PC-9 (cell line): ENCODE data around the gene RPEL1. TPM values are rescaled to one million over a fixed set of nuclear protein-coding genes. Genes with fewer than 3 reads are reported as not detected.
A peak's percentile ranks its signal among the peaks of the same experiment; 100 is the strongest.

Source experiments
- BruUV-seq: library from RNA; stranded (reverse); fragments of 400-500 nt; replicated peaks from 2 replicates; lab custom pipeline; 2021; lab: Mats Ljungman, UMichigan
- CTCF ChIA-PET: fragments of 300-600 bp; sonication (Branson Sonifier 250); formaldehyde crosslinking; loops from one replicate; lab custom pipeline; 2022; ENCODE audit warnings: antibody characterized with exemption; lab: Charles Lee
- POLR2A ChIA-PET: fragments of 300-600 bp; sonication (Branson Sonifier 250); formaldehyde crosslinking; loops from one replicate; lab custom pipeline; 2022; ENCODE audit warnings: antibody characterized with exemption; ENCODE audit not compliant: unreplicated experiment; lab: Charles Lee
- DNase-seq, 2 experiments: peaks; one replicate each; pipeline versions ENCODE4 v3.0.0 to v3.0.0-alpha.2; 2015 to 2022; ENCODE audit warnings: mixed read lengths in 1 of 2
- H2AFZ ChIP-seq: fragments of 200-600 bp; sonication (generic); 2 replicates; pipeline ENCODE4 v1.8.1; 2017; ENCODE audit warnings: antibody characterized with exemption
- H3F3A ChIP-seq: fragments of 200-600 bp; sonication (generic); 2 replicates; pipeline ENCODE4 v1.8.1; 2017; ENCODE audit warnings: antibody characterized with exemption, mild to moderate bottlenecking, low read depth; ENCODE audit not compliant: insufficient read depth
- H3K27ac ChIP-seq: fragments of 200-600 bp; sonication (generic); 2 replicates; pipeline ENCODE4 v1.6.1; 2016; ENCODE audit warnings: mixed run types
- H3K27me3 ChIP-seq: fragments of 200-600 bp; sonication (generic); 2 replicates; pipeline ENCODE4 v1.6.1; 2016; ENCODE audit warnings: low read depth, mixed run types; ENCODE audit not compliant: insufficient read depth
- H3K36me3 ChIP-seq: fragments of 200-600 bp; sonication (generic); 2 replicates; pipeline ENCODE4 v1.6.1; 2016; ENCODE audit warnings: low read depth, mixed run types
- H3K4me1 ChIP-seq: fragments of 200-600 bp; sonication (generic); replicated peaks from 2 replicates; pipeline ENCODE4 v1.6.1; 2016; ENCODE audit warnings: mixed run types; ENCODE audit not compliant: insufficient read depth
- H3K4me2 ChIP-seq: fragments of 200-600 bp; sonication (generic); 2 replicates; pipeline ENCODE4 v1.6.1; 2017; ENCODE audit warnings: mixed run types
- H3K4me3 ChIP-seq: fragments of 200-600 bp; sonication (generic); 2 replicates; pipeline ENCODE4 v1.6.1; 2016; ENCODE audit warnings: mixed run types
- H3K79me2 ChIP-seq: fragments of 200-600 bp; sonication (generic); 2 replicates; pipeline ENCODE4 v1.6.1; 2017; ENCODE audit warnings: low read depth, mixed run types
- H3K9me2 ChIP-seq: fragments of 200-600 bp; sonication (generic); 2 replicates; pipeline ENCODE4 v1.8.1; 2017; ENCODE audit warnings: mild to moderate bottlenecking; ENCODE audit not compliant: insufficient read depth
- H3K9me3 ChIP-seq: fragments of 200-600 bp; sonication (generic); 2 replicates; pipeline ENCODE4 v1.8.1; 2016; ENCODE audit warnings: low read depth; ENCODE audit not compliant: insufficient read depth
- H4K20me1 ChIP-seq: fragments of 200-600 bp; sonication (generic); 2 replicates; pipeline ENCODE4 v1.8.1; 2017; ENCODE audit not compliant: insufficient read depth
- EZH2 ChIP-seq: fragments of 200-600 bp; sonication (generic); IDR thresholded peaks from 2 replicates; pipeline ENCODE4 v1.8.0; 2017; ENCODE audit warnings: antibody characterized with exemption, low read depth
- intact Hi-C: fragments of 100-400 bp; cut with micrococcal nuclease; formaldehyde crosslinking; loops from one replicate; pipeline ENCODE4 v1.10.0; 2022; ENCODE audit not compliant: unreplicated experiment
- total RNA-seq: library from RNA; stranded (reverse); gene quantifications from 2 replicates; pipeline ENCODE4 v1.2.3, GENCODE V29; 2021
- TF ChIP-seq, protein P1 (sequence below): fragments of 200-600 bp; sonication (generic); conservative IDR thresholded peaks from 2 replicates; pipeline ENCODE4 v1.6.1; 2017; ENCODE audit warnings: mixed run types, antibody characterized with exemption, mild to moderate bottlenecking, moderate library complexity

RPEL1 gene
- total RNA-seq, 1 experiment from 2014 or later: not detected

DNA sequence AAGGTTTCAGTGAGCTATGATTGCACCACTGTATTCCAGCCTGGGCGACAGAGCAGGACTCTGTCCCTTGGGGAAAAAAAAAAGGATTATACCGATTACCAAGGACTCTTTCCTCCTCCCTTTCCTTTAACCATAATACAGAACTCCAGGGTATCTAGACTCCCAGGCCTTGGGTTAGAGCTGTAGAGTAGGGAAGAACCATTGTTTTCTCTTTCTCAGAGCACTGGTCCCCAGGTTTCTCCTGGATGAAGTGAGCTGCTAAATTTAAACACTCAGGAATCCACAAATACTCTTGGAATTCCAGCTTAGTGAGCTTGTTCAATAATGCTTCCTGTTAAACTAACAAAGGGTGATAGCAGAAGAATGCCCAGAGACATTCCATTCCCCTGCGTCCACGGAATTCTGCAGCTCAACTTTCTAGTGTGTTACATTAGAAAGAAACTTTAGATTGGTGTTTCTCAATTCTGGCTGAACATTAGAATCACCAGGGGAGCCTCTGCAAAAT is 14.6 kb upstream of the RPEL1 start:
- no TSS peak for BruUV-seq
- Histone ChIP-seq H3K79me2 (no peaks in the 10 kb centered on the region), H3K4me2 (peak overlapping the region; percentile 59), H3K27me3 (no peaks in the 10 kb centered on the region), H3K4me1 (peaks cover 70% of the 10 kb centered on the region), H3K9me3 (no peaks in the 10 kb centered on the region), H4K20me1 (no peaks in the 10 kb centered on the region), H3K4me3 (peak overlapping the region; percentile 4; the same call in 1 of the 2 replicates), H3K9me2 (no peaks in the 10 kb centered on the region), H3F3A (peaks cover 47% of the 10 kb centered on the region), H3K27ac (peak overlapping the region; percentile 100), H3K36me3 (no peaks in the 10 kb centered on the region), H2AFZ (no peak overlapping the region)
- TF ChIP-seq, protein P1, sequence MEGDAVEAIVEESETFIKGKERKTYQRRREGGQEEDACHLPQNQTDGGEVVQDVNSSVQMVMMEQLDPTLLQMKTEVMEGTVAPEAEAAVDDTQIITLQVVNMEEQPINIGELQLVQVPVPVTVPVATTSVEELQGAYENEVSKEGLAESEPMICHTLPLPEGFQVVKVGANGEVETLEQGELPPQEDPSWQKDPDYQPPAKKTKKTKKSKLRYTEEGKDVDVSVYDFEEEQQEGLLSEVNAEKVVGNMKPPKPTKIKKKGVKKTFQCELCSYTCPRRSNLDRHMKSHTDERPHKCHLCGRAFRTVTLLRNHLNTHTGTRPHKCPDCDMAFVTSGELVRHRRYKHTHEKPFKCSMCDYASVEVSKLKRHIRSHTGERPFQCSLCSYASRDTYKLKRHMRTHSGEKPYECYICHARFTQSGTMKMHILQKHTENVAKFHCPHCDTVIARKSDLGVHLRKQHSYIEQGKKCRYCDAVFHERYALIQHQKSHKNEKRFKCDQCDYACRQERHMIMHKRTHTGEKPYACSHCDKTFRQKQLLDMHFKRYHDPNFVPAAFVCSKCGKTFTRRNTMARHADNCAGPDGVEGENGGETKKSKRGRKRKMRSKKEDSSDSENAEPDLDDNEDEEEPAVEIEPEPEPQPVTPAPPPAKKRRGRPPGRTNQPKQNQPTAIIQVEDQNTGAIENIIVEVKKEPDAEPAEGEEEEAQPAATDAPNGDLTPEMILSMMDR: no peak
- TF ChIP-seq EZH2: no peak
- intact Hi-C loops: loop anchor here (1.0 to 10.0 kb wide), 4 partner anchors 8 to 516 kb away; partner anchors contain the start of genes ARL3, NT5C2 and SFXN2
- POLR2A ChIA-PET: interaction anchor here (0.5 to 0.9 kb wide), 6 partner anchors 38 to 126 kb away, joined by 3 to 15 read pairs (median 8); partner anchors contain the start of gene NT5C2
- DNase-seq: peak; percentile 68 to 94
- CTCF ChIA-PET: interaction anchor here (0.7 to 1.2 kb wide), 2 partner anchors 11 to 562 kb away, joined by 4 to 6 read pairs; no protein-coding TSS in a partner anchor

DNA sequence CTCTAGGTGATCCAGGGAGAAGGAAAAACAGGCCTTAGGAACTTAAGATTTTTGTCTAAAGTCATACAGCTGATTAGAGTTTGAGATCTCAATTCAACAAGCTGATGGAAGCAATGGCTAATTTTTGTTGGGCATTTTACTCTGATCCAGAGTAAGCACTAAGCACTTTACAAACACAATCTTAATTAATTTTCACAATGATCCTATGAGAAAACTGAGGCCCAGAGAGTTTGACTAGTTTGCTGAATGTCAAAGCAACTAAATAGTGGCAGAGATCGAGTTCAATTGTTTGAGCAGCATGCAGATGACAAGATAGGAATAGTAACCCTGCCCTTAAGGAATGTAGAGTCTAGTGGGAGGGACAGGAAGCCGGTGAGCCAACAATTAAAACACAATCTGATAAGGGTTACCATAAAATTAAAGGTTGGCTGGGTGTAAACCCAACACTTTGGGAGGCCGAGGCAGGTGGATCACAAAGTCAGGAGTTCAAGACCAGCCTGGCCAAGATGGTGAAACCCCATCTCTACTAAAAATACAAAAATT is 13.5 kb upstream of the RPEL1 start:
- Histone ChIP-seq H3F3A (peaks cover 47% of the 10 kb centered on the region), H3K9me3 (no peaks in the 10 kb centered on the region), H3K9me2 (no peaks in the 10 kb centered on the region), H3K27me3 (no peaks in the 10 kb centered on the region), H3K4me3 (no peak overlapping the region), H3K36me3 (no peaks in the 10 kb centered on the region), H3K4me1 (peaks cover 63% of the 10 kb centered on the region), H2AFZ (no peak overlapping the region), H3K4me2 (peak overlapping the region; percentile 59), H3K27ac (peak overlapping the region; percentile 100), H4K20me1 (no peaks in the 10 kb centered on the region), H3K79me2 (no peaks in the 10 kb centered on the region)
- TSS peak; percentile 48 for BruUV-seq
- peak; percentile 23 to 58 for DNase-seq
- TF ChIP-seq, protein P1: no peak
- no peak for TF ChIP-seq EZH2
- ChIA-PET CTCF (no interaction called here), POLR2A (no interaction called here)
- intact Hi-C loops: loop anchor here (10.0 kb wide), 2 partner anchors 117 to 517 kb away; partner anchors contain the start of genes ARL3 and SFXN2

DNA sequence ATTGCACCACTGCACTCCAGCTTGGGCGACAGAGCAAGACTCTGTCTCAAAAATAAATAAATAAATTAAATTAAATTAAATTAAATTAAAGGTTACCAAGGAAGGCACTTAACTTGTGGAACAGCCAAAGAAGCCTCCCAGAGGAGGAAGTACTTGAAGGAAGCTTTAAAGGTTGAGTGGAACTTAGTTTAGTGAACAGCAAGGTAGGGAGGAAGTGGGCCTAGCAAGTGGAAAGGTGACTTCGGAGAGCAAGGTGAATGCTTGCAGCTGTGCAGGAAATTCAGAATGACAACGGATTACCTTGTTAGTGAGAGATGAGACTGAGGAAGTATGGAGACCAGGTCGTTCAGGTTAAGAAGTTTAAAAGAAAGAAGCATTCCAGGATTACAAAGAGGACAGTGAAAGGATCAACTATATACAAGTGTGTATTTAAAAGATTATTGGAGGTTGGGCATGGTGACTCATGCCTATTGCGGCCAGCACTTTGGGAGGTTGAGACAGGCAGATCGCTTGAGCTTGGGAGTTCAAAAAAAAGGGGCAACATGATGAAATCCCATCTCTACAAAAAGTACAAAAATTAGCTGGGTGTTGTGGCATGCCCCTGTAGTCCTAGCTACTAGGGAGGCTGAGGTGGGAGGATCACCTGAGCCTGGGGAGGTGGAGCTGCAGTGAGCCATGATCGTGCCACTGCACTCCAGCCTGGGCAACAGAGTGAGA is 12.8 kb upstream of the RPEL1 start:
- H4K20me1 ChIP-seq: no peaks in the 10 kb centered on the region
- intact Hi-C loops: loop anchor here (10.0 kb wide), 2 partner anchors 118 to 518 kb away; partner anchors contain the start of genes ARL3 and SFXN2
- no peaks in the 10 kb centered on the region for H3K9me3 ChIP-seq
- H3K9me2 ChIP-seq: no peaks in the 10 kb centered on the region
- BruUV-seq: no TSS peak
- peaks cover 60% of the 10 kb centered on the region for H3K4me1 ChIP-seq
- no peaks in the 10 kb centered on the region for H3K36me3 ChIP-seq
- H3K4me3 ChIP-seq: no peak overlapping the region
- no peaks in the 10 kb centered on the region for H3K79me2 ChIP-seq
- POLR2A ChIA-PET: interaction anchor here (0.6 to 1.0 kb wide), 3 partner anchors 40 to 988 kb away, joined by 3 to 6 read pairs (median 3); partner anchors contain the start of gene NT5C2
- no peaks in the 10 kb centered on the region for H3K27me3 ChIP-seq
- peak; percentile 22 to 80 for DNase-seq
- peak overlapping the region; percentile 59 for H3K4me2 ChIP-seq
- peak overlapping the region; percentile 100 for H3K27ac ChIP-seq
- TF ChIP-seq, protein P1: no peak
- TF ChIP-seq EZH2: no peak
- CTCF ChIA-PET: no interaction called here
- peaks cover 50% of the 10 kb centered on the region for H3F3A ChIP-seq
- H2AFZ ChIP-seq: no peak overlapping the region
